ENCODE data around the gene LYZ. TPM values are rescaled to one million over a fixed set of nuclear protein-coding genes. Genes with fewer than 3 reads are reported as not detected.

LYZ gene
- total RNA-seq, 2 donors from 2014 or later: 18.8 to 118 TPM

DNA sequence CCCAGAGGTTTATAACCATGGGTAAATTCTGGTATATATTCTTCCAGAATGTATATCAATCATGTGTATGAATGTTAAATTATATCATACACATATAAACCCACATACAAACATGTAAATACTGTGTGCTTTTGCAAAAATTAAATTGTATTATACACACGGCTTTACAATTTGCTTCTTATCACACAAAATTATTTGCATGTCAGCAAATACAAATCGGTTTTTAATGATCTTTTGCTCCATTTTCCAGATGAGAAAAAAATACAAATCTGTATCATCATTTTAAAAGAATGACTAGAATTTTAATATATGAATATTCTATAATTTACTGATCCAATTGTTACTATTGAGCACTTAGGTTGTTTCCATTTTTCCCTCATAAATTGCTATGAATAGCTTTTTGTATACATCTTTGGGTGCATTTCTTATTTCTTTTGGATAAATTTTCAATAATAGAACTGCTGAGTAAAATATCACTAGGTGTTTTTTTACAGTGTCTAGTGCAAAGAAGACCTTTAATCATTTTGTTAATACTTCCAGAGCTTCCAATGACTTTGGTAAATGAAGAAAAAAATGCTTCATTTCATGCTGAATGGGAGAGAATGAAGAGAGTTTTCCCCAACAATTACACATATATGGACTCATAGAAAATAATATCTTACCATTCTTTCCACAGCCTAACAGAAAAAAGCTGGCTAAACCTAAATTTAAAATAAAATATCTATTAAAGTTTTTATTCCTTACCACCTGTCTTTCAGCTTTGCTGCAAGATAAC is 3.5 kb downstream of the LYZ start:
- ATAC-seq (no peak), DNase-seq (no peak)
- no peaks in the 10 kb centered on the region for H3K36me3 ChIP-seq (replicated peaks in 1 of 2; ENCODE audit: insufficient read depth in 1 of 2, low read depth in 2 of 2)
- H3K27ac ChIP-seq: no peak overlapping the region
- TF ChIP-seq, protein P1, sequence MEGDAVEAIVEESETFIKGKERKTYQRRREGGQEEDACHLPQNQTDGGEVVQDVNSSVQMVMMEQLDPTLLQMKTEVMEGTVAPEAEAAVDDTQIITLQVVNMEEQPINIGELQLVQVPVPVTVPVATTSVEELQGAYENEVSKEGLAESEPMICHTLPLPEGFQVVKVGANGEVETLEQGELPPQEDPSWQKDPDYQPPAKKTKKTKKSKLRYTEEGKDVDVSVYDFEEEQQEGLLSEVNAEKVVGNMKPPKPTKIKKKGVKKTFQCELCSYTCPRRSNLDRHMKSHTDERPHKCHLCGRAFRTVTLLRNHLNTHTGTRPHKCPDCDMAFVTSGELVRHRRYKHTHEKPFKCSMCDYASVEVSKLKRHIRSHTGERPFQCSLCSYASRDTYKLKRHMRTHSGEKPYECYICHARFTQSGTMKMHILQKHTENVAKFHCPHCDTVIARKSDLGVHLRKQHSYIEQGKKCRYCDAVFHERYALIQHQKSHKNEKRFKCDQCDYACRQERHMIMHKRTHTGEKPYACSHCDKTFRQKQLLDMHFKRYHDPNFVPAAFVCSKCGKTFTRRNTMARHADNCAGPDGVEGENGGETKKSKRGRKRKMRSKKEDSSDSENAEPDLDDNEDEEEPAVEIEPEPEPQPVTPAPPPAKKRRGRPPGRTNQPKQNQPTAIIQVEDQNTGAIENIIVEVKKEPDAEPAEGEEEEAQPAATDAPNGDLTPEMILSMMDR (IDR thresholded peaks at IDR 0.05): no peak
- TF ChIP-seq POLR2A (IDR thresholded peaks at IDR 0.05): no peak
- 61 to 63% methylated on average over 2 of the region's 2 CpGs for WGBS, 2 donors
- no peaks in the 10 kb centered on the region for H3K27me3 ChIP-seq
- H3K4me3 ChIP-seq: no peak overlapping the region
- H3K9me3 ChIP-seq: no peaks in the 10 kb centered on the region
- peaks cover 37% of the 10 kb centered on the region for H3K4me1 ChIP-seq
- intact Hi-C loops (cut with DNase I): loop anchor here (10.0 kb wide), 1 partner anchor 57 kb away; no protein-coding TSS in a partner anchor

DNA sequence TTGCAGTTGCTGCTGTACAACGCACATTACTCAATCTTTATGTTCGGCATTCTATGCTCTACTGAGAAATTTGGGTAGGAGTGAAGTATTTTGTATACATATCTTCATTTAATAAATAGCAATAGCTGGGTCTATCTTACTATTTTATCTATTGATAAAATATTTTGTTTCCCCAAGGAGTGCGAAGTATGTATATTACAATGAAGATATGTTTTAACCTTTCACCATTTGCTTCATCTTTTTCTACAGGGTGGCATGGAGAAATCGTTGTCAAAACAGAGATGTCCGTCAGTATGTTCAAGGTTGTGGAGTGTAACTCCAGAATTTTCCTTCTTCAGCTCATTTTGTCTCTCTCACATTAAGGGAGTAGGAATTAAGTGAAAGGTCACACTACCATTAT is 4.7 kb downstream of the LYZ start:
- ATAC-seq (no peak), DNase-seq (no peak)
- intact Hi-C loops (cut with DNase I): loop anchor here (10.0 kb wide), 1 partner anchor 58 kb away; no protein-coding TSS in a partner anchor
- Histone ChIP-seq H3K4me3 (no peak overlapping the region), H3K9me3 (no peaks in the 10 kb centered on the region), H3K27me3 (no peaks in the 10 kb centered on the region), H3K36me3 (replicated peaks in 1 of 2; ENCODE audit: insufficient read depth in 1 of 2, low read depth in 2 of 2) (no peaks in the 10 kb centered on the region), H3K4me1 (peaks cover 32% of the 10 kb centered on the region), H3K27ac (no peak overlapping the region)
- TF ChIP-seq, protein P1 (IDR thresholded peaks at IDR 0.05): no peak
- TF ChIP-seq POLR2A (IDR thresholded peaks at IDR 0.05): no peak
- 87 to 88% methylated on average over 5 of the region's 5 CpGs for WGBS, 2 donors

DNA sequence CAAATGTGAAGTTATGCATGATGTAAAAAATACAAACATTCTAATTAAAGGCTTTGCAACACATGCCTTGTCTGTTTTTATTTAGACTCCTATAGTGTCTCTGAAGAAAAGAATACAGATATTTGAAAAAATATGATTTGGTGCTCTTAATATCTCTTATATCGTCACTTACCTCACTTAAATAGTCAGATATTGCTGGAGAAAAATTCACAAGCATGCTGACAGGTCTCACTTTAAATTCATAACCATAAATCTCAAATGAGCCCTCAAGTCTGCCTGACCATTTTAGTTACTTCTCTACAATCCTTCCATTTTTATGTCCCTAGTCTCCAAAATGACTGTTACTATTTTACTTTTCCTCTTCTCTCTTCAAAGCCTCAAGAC is 6.0 kb downstream of the LYZ start:
- no peaks in the 10 kb centered on the region for H3K36me3 ChIP-seq (replicated peaks in 1 of 2; ENCODE audit: insufficient read depth in 1 of 2, low read depth in 2 of 2)
- H3K4me3 ChIP-seq: no peak overlapping the region
- DNase-seq: no peak
- peaks cover 29% of the 10 kb centered on the region for H3K4me1 ChIP-seq
- intact Hi-C loops (cut with DNase I): loop anchor here (10.0 kb wide), 1 partner anchor 59 kb away; no protein-coding TSS in a partner anchor
- H3K27me3 ChIP-seq: no peaks in the 10 kb centered on the region
- H3K27ac ChIP-seq: no peak overlapping the region
- TF ChIP-seq, protein P1 (IDR thresholded peaks at IDR 0.05): no peak
- no peak for TF ChIP-seq POLR2A (IDR thresholded peaks at IDR 0.05)
- no peaks in the 10 kb centered on the region for H3K9me3 ChIP-seq
- 81 to 93% methylated on average over 1 of the region's 1 CpG for WGBS, 2 donors
- ATAC-seq: no peak

DNA sequence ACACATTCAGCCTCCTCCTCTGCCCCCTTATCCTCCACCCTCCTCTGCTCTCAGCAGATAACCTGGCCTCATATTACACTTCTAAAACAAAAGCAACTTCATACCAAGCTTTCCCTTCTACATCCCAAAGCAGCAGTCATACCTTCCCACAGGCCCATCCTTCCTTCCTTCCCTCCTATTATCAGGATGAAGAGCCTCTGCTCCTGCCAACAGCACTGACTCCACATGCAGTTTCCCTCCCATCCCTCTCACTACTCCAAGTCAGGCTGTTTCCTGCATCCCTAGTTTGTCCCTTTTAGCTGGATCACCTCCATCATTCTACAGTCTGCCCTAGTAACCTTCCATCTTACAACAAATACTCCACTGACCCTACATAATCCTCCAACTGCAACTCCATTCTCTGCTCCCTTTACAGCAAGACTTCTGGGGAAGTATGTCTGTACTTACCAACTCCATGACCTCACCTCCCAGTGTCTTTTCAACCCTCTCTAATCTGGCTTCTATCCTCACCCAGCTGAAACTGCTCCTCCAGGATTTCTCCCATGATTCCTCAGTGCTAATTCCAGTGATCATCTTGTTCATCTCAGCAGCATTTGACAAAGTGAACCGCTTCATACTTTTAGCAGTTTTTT is 6.5 kb downstream of the LYZ start:
- H3K9me3 ChIP-seq: no peaks in the 10 kb centered on the region
- peaks cover 27% of the 10 kb centered on the region for H3K4me1 ChIP-seq
- no peak overlapping the region for H3K4me3 ChIP-seq
- H3K27ac ChIP-seq: no peak overlapping the region
- no peaks in the 10 kb centered on the region for H3K36me3 ChIP-seq (replicated peaks in 1 of 2; ENCODE audit: insufficient read depth in 1 of 2, low read depth in 2 of 2)
- ATAC-seq: no peak
- no peak for DNase-seq
- no peaks in the 10 kb centered on the region for H3K27me3 ChIP-seq
- 81 to 83% methylated on average over 1 of the region's 1 CpG for WGBS, 2 donors
- intact Hi-C loops (cut with DNase I): loop anchor here (10.0 kb wide), 1 partner anchor 60 kb away; no protein-coding TSS in a partner anchor
- TF ChIP-seq, protein P1 (IDR thresholded peaks at IDR 0.05): no peak
- no peak for TF ChIP-seq POLR2A (IDR thresholded peaks at IDR 0.05)

All from body of pancreas (tissue), 4 donors.